ENCODE data around the gene USP22.

USP22 gene

DNA sequence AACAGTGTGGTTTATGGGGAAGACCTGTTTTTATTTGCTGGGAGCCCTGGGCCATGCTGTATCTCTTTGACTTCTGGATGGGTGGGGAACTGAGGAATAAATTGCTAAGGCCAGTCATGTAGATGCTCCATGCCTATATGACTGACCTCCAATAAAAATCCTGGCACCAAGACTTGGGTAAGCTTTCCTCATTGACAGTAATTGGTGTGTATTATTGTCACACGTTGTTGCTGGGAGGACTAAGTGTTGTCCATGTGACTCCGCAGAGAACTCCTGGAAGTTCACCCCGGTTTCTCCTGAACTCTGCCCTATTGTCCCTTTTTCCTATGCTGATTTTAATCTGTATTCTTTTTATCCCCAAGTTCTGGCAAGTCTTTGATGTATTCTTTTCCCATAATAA lies 33.4 kb upstream of the USP22 start:
- Histone ChIP-seq H4K20me1 (ENCODE audit: control insufficient read depth, insufficient read depth, low read depth, low read length) (no peaks in the 10 kb centered on the region), H3K36me3 (ENCODE audit: control insufficient read depth, low read length) (no peaks in the 10 kb centered on the region), H3K9me3 (ENCODE audit: control insufficient read depth, insufficient read depth, low read length) (no peaks in the 10 kb centered on the region), H3K4me3 (ENCODE audit: low read length) (no peak overlapping the region), H3K4me2 (ENCODE audit: low read length) (no peak overlapping the region), H3K4me1 (ENCODE audit: control insufficient read depth, low read length) (peaks cover 5% of the 10 kb centered on the region), H3K79me2 (ENCODE audit: control insufficient read depth, low read length) (no peaks in the 10 kb centered on the region), H3K9me2 (replicated peaks; ENCODE audit: control insufficient read depth, low read length) (no peaks in the 10 kb centered on the region), H3K27ac (ENCODE audit: low read depth, low read length) (no peak overlapping the region), H3F3A (ENCODE audit: control insufficient read depth, insufficient read depth) (no peaks in the 10 kb centered on the region), H3K27me3 (ENCODE audit: control insufficient read depth, low read length) (no peaks in the 10 kb centered on the region)
- no peak for TF ChIP-seq EZH2phosphoT487 (IDR thresholded peaks at IDR 0.05; ENCODE audit: borderline replicate concordance, low read length)
- no peak for TF ChIP-seq CTCF (IDR thresholded peaks at IDR 0.05; ENCODE audit: low read depth, low read length, poor library complexity, severe bottlenecking)

- no peaks in the 10 kb centered on the region for H3K36me3 ChIP-seq (ENCODE audit: control insufficient read depth, low read length)
- no peaks in the 10 kb centered on the region for H3F3A ChIP-seq (ENCODE audit: control insufficient read depth, insufficient read depth)
- no peak overlapping the region for H3K4me3 ChIP-seq (ENCODE audit: low read length)
- H3K4me2 ChIP-seq (ENCODE audit: low read length): no peak overlapping the region
- H3K9me3 ChIP-seq (ENCODE audit: control insufficient read depth, insufficient read depth, low read length): no peaks in the 10 kb centered on the region
- TF ChIP-seq CTCF (IDR thresholded peaks at IDR 0.05; ENCODE audit: low read depth, low read length, poor library complexity, severe bottlenecking) (no peak), EZH2phosphoT487 (IDR thresholded peaks at IDR 0.05; ENCODE audit: borderline replicate concordance, low read length) (no peak)
- no peaks in the 10 kb centered on the region for H3K9me2 ChIP-seq (replicated peaks; ENCODE audit: control insufficient read depth, low read length)
- H3K27ac ChIP-seq (ENCODE audit: low read depth, low read length): no peak overlapping the region
- no peaks in the 10 kb centered on the region for H3K27me3 ChIP-seq (ENCODE audit: control insufficient read depth, low read length)
- peaks cover 4% of the 10 kb centered on the region; the same call in 1 of the 2 replicates for H3K4me1 ChIP-seq (ENCODE audit: control insufficient read depth, low read length)
- H3K79me2 ChIP-seq (ENCODE audit: control insufficient read depth, low read length): no peaks in the 10 kb centered on the region
- H4K20me1 ChIP-seq (ENCODE audit: control insufficient read depth, insufficient read depth, low read depth, low read length): no peaks in the 10 kb centered on the region
Measured at GRCh38 chr17:21075739-21076085, 32.9 kb upstream of the USP22 start.

DNA sequence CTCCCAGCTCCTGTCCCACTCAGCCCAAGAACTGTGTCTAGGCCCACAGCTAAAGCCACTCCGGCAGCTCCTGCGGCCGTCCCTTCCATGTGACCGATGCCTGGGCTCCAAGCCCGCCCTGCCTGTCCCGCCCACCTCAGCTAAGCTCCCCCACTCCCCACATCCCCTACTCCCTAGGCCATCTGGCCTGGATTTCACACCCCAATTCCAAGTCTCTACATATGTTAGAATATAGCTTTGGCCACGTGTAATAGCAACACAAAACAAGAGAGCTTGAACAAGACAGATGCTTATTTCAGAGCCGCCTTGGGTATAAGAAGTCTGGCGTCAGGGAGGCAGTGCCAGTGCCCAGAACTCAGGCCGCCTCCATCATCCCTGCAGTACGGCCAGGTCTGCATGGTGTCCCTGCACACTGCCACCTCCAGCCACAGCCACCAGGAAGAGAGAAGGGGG lies 30.0 kb upstream of the USP22 start:
- no peak overlapping the region for H3K27ac ChIP-seq (ENCODE audit: low read depth, low read length)
- no peaks in the 10 kb centered on the region for H3K27me3 ChIP-seq (ENCODE audit: control insufficient read depth, low read length)
- no peaks in the 10 kb centered on the region for H3K79me2 ChIP-seq (ENCODE audit: control insufficient read depth, low read length)
- H3K9me3 ChIP-seq (ENCODE audit: control insufficient read depth, insufficient read depth, low read length): no peaks in the 10 kb centered on the region
- H3K4me1 ChIP-seq (ENCODE audit: control insufficient read depth, low read length): peaks cover 4% of the 10 kb centered on the region; the same call in 1 of the 2 replicates
- no peaks in the 10 kb centered on the region for H3K36me3 ChIP-seq (ENCODE audit: control insufficient read depth, low read length)
- H3K9me2 ChIP-seq (replicated peaks; ENCODE audit: control insufficient read depth, low read length): no peaks in the 10 kb centered on the region
- TF ChIP-seq EZH2phosphoT487 (IDR thresholded peaks at IDR 0.05; ENCODE audit: borderline replicate concordance, low read length): no peak
- TF ChIP-seq CTCF (IDR thresholded peaks at IDR 0.05; ENCODE audit: low read depth, low read length, poor library complexity, severe bottlenecking): no peak
- no peak overlapping the region for H3K4me2 ChIP-seq (ENCODE audit: low read length)
- no peaks in the 10 kb centered on the region for H3F3A ChIP-seq (ENCODE audit: control insufficient read depth, insufficient read depth)
- H4K20me1 ChIP-seq (ENCODE audit: control insufficient read depth, insufficient read depth, low read depth, low read length): no peaks in the 10 kb centered on the region
- H3K4me3 ChIP-seq (ENCODE audit: low read length): no peak overlapping the region

- H3K4me2 ChIP-seq (ENCODE audit: low read length): no peak overlapping the region
- H3K27ac ChIP-seq (ENCODE audit: low read depth, low read length): no peak overlapping the region
- H4K20me1 ChIP-seq (ENCODE audit: control insufficient read depth, insufficient read depth, low read depth, low read length): no peaks in the 10 kb centered on the region
- H3K36me3 ChIP-seq (ENCODE audit: control insufficient read depth, low read length): no peaks in the 10 kb centered on the region
- no peaks in the 10 kb centered on the region for H3K9me3 ChIP-seq (ENCODE audit: control insufficient read depth, insufficient read depth, low read length)
- no peak overlapping the region for H3K4me3 ChIP-seq (ENCODE audit: low read length)
- no peak for TF ChIP-seq EZH2phosphoT487 (IDR thresholded peaks at IDR 0.05; ENCODE audit: borderline replicate concordance, low read length)
- no peak for TF ChIP-seq CTCF (IDR thresholded peaks at IDR 0.05; ENCODE audit: low read depth, low read length, poor library complexity, severe bottlenecking)
- peaks cover 37% of the 10 kb centered on the region for H3K4me1 ChIP-seq (ENCODE audit: control insufficient read depth, low read length)
- H3F3A ChIP-seq (ENCODE audit: control insufficient read depth, insufficient read depth): 0 out of 2 replicates have a peak, but pooled peaks cover 2% of the 10 kb centered on the region
- no peaks in the 10 kb centered on the region for H3K9me2 ChIP-seq (replicated peaks; ENCODE audit: control insufficient read depth, low read length)
- no peaks in the 10 kb centered on the region for H3K27me3 ChIP-seq (ENCODE audit: control insufficient read depth, low read length)
- H3K79me2 ChIP-seq (ENCODE audit: control insufficient read depth, low read length): no peaks in the 10 kb centered on the region
Measured at GRCh38 chr17:21066394-21066793, 23.6 kb upstream of the USP22 start.

Measured in DOHH2 (cell line).